ENCODE measurements around the gene TTC3. TPM values are rescaled to one million over a fixed set of nuclear protein-coding genes. Genes with fewer than 3 reads are reported as not detected.

Gene TTC3
- total and polyA plus RNA-seq, 10 of the 15 experiments (the other 5 are each of a cell fraction or from before 2014, with no cell fraction given): 23.1 to 94.9 (median 72.7) TPM

DNA sequence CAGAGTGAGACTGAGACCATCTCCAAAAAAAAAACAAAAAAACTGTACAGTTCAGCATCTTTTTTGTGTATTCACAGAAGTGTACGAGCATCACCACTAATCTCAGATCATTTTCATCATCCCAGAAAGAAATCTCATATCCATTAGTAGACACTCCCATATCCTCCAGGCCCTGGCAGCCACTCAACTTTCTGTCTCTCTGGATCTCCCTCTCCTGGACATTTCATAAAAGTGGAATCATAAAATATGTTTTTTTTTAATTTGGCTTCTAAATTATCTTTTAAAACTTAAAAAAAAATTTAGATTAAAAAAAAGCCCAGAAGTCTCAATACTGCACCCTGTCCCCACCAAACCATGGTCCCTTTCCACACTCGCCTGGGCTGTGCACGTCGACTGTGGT lies 44.5 kb upstream of the TTC3 start (continued):
- TF ChIP-seq EZH2 (IDR thresholded peaks at IDR 0.05; ENCODE audit: borderline replicate concordance, control insufficient read depth, low read depth, low read length) (no peak), KDM1A (IDR thresholded peaks at IDR 0.05; ENCODE audit: borderline replicate concordance) (no peak), SUZ12 (IDR thresholded peaks at IDR 0.05; ENCODE audit: unreplicated experiment) (no peak)
- TF ChIP-seq, protein P1, sequence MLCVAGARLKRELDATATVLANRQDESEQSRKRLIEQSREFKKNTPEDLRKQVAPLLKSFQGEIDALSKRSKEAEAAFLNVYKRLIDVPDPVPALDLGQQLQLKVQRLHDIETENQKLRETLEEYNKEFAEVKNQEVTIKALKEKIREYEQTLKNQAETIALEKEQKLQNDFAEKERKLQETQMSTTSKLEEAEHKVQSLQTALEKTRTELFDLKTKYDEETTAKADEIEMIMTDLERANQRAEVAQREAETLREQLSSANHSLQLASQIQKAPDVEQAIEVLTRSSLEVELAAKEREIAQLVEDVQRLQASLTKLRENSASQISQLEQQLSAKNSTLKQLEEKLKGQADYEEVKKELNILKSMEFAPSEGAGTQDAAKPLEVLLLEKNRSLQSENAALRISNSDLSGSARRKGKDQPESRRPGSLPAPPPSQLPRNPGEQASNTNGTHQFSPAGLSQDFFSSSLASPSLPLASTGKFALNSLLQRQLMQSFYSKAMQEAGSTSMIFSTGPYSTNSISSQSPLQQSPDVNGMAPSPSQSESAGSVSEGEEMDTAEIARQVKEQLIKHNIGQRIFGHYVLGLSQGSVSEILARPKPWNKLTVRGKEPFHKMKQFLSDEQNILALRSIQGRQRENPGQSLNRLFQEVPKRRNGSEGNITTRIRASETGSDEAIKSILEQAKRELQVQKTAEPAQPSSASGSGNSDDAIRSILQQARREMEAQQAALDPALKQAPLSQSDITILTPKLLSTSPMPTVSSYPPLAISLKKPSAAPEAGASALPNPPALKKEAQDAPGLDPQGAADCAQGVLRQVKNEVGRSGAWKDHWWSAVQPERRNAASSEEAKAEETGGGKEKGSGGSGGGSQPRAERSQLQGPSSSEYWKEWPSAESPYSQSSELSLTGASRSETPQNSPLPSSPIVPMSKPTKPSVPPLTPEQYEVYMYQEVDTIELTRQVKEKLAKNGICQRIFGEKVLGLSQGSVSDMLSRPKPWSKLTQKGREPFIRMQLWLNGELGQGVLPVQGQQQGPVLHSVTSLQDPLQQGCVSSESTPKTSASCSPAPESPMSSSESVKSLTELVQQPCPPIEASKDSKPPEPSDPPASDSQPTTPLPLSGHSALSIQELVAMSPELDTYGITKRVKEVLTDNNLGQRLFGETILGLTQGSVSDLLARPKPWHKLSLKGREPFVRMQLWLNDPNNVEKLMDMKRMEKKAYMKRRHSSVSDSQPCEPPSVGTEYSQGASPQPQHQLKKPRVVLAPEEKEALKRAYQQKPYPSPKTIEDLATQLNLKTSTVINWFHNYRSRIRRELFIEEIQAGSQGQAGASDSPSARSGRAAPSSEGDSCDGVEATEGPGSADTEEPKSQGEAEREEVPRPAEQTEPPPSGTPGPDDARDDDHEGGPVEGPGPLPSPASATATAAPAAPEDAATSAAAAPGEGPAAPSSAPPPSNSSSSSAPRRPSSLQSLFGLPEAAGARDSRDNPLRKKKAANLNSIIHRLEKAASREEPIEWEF (IDR thresholded peaks at IDR 0.05; ENCODE audit: insufficient replicate concordance, low read depth, low read length): no peak
- TF ChIP-seq, protein P2, sequence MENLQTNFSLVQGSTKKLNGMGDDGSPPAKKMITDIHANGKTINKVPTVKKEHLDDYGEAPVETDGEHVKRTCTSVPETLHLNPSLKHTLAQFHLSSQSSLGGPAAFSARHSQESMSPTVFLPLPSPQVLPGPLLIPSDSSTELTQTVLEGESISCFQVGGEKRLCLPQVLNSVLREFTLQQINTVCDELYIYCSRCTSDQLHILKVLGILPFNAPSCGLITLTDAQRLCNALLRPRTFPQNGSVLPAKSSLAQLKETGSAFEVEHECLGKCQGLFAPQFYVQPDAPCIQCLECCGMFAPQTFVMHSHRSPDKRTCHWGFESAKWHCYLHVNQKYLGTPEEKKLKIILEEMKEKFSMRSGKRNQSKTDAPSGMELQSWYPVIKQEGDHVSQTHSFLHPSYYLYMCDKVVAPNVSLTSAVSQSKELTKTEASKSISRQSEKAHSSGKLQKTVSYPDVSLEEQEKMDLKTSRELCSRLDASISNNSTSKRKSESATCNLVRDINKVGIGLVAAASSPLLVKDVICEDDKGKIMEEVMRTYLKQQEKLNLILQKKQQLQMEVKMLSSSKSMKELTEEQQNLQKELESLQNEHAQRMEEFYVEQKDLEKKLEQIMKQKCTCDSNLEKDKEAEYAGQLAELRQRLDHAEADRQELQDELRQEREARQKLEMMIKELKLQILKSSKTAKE (IDR thresholded peaks at IDR 0.05; ENCODE audit: low read depth, poor library complexity, severe bottlenecking): no peak

All from GM12878 (cell line).